ENCODE data around the gene STX1B.
"Not testable (repeated sequence)": the region's sequence is repeated elsewhere in the genome, so short reads cannot be mapped to it uniquely, and the experiment has no call there.

The STX1B gene

GRCh38 chr16:30956601-30957455 is 53.6 kb downstream of the STX1B start:
- in situ Hi-C loops (cut with MboI; ENCODE audit: low sequenced_read_pairs), result loop anchor here (10.0 to 25.0 kb wide), 3 partner anchors 480 to 918 kb away; partner anchors contain the start of genes COX6A2, ZNF267 and ZNF843

DNA sequence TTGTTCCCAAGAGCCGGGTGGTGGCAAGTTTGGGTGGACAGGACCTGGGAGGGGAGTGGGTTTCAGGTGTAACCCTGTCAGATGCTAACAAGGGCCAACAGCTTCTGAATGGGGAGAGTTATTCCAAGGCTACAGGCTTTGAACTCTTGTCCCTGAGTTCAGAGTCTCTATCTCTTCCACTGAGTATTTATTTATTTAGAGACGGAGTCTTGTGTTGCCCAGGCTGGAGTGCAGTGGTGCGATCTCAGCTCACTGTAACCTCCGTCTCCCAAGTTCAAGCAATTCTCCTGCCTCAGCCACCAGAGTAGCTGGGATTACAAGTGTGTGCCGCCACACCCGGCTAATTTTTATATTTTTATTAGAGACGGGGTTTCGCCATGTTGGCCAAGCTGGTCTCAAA is 55.4 kb downstream of the STX1B start:
- in situ Hi-C loops (cut with MboI; ENCODE audit: low sequenced_read_pairs), result loop anchor here (10.0 to 25.0 kb wide), 3 partner anchors 482 to 920 kb away; partner anchors contain the start of genes COX6A2, ZNF267 and ZNF843

DNA sequence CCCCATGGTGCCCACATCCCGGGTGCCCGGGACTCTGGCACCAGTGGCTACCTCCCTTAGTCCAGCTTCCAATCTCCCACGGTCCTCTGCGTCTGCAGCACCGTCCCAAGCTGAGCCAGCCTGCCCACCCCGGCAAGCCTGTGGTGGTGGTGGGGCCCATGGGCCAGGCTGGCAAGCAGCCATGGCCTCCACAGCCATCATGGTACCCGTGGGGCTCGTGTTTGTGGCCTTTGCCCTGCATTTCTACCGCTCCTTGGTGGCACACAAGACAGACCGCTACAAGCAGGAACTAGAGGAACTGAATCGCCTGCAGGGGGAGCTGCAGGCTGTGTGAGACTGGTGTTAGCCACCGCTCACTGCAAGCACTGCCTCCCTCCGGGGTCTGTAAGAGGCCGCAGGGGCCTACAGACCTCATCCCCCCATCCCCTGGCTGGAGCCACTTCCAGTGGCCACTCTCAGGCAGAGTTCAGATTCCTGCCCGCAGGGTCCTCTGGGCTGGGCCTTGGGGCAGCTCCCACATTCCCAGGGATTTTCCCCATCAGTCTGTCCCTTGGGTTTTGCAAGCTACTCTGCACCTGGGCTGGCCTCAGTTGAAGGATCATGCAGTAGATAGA is 56.8 kb downstream of the STX1B start:
- in situ Hi-C loops (cut with MboI; ENCODE audit: low sequenced_read_pairs), result loop anchor here (10.0 to 25.0 kb wide), 3 partner anchors 484 to 921 kb away; partner anchors contain the start of genes COX6A2, ZNF267 and ZNF843

DNA sequence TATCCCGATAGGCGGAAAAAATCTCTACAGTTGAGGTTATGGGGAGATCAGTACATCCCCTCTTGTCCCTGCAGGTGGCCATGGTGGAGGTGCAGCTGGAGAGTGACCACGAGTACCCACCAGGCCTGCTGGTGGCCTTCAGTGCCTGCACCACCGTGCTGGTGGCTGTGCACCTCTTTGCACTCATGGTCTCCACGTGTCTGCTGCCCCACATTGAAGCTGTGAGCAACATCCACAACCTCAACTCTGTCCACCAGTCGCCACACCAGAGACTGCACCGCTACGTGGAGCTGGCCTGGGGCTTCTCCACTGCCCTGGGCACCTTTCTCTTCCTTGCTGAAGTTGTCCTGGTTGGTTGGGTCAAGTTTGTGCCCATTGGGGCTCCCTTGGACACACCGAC is 57.3 kb downstream of the STX1B start:
- in situ Hi-C loops (cut with MboI; ENCODE audit: low sequenced_read_pairs), result loop anchor here (10.0 to 25.0 kb wide), 3 partner anchors 484 to 922 kb away; partner anchors contain the start of genes COX6A2, ZNF267 and ZNF843

DNA sequence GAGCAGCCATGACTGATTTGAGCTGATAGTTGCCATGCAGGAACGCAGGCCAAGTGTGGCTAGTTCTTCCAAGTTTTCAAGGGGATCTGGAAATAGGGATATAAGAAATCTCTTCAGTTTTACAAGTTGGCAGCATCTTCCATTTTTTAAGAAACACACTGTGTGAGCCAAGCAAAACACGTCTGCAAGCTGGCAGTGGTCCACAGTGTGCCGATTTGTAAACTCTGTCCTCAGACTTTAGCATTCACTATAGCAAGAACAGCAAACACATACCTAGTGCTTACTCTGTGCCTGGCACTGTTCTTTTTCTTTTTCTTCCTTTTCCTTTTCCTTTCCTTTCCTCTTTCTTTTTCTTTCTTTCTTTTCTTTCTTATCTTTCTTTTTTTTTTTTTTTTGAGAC is 58.7 kb downstream of the STX1B start:
- in situ Hi-C loops (cut with MboI; ENCODE audit: low sequenced_read_pairs), result loop anchor here (10.0 to 25.0 kb wide), 3 partner anchors 486 to 923 kb away; partner anchors contain the start of genes COX6A2, ZNF267 and ZNF843

GRCh38 chr16:30951193-30951592 is 59.2 kb downstream of the STX1B start:
- in situ Hi-C loops (cut with MboI; ENCODE audit: low sequenced_read_pairs), result loop anchor here (10.0 to 25.0 kb wide), 3 partner anchors 486 to 924 kb away; partner anchors contain the start of genes COX6A2, ZNF267 and ZNF843

DNA sequence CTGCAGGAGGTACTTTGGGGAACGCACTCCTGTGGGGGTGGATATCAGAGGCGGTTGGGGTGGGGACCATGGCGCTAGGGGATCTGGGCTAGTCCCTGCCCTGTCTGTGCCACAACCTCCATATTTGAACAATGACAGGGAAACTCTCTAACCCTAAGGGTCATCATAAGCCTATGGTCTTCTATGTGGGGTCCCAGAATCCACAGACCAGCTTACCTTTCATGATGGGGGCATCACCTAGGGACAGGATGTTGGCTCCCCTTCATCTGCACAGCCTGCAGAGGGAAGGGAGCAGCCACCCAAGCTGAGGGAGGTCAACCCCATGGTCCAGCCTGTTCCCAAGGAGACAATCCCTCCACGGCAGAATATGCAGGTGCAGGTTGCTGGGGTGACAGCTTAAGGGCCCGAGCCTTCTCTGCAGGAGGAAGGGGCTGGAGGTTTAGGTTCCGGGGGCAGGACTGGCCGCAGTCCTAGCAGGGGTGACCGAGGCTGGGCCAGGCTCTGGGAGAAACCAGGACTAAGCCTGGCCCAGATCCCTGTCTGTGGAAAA is 59.8 kb downstream of the STX1B start:
- in situ Hi-C loops (cut with MboI; ENCODE audit: low sequenced_read_pairs), result loop anchor here (10.0 to 25.0 kb wide), 3 partner anchors 487 to 924 kb away; partner anchors contain the start of genes COX6A2, ZNF267 and ZNF843

- in situ Hi-C loops (cut with MboI; ENCODE audit: low sequenced_read_pairs), result loop anchor here (10.0 to 25.0 kb wide), 3 partner anchors 487 to 925 kb away; partner anchors contain the start of genes COX6A2, ZNF267 and ZNF843
Observed at GRCh38 chr16:30949650-30950515, 60.6 kb downstream of the STX1B start.

- in situ Hi-C loops (cut with MboI; ENCODE audit: low sequenced_read_pairs), result no loop called here
Observed at GRCh38 chr16:30948667-30949649, 61.5 kb downstream of the STX1B start, which contains the start of gene ORAI3. Gene ORAI3 (plus strand): TSS chr16:30949068. CDS start chr16:30949290, 222 bp downstream.

DNA sequence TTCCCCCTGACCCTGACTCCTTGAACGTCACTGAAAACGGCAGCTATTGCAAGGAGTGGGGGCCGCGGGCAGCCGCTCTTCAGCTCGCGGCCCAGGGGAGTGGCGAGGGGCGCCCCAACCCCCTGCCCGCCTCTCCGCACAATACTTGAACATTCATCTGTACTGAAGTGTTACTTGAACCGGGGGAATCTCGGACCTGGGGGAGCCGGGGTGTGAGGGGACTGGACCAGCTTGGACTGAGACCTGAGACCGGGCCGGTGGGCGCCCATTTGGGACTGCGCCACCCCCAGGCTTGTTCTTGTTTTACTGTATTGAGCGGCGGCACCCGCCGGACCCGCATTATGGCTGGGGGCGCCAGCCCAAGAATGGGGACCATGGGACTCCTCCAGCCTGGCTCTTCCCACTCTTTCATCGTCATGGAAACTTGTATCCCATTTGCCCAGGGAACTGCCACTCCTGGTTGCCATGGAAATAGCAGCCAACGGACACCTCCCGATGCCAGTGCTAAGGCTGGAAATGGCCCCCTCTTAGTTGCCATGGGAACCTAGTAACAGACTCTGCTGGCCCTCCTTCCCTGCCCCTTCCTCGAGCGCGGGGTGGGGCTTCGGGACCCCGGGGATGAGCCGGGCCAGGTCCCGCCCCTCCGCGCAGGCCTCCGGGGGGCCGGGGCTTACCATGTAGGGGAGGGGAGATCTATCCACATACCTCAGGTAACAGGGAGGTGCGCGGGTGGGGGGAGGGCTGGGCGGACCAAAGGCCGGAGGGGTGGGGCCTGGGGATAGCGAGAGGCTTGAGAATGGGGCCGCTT is 62.4 kb downstream of the STX1B start:
- in situ Hi-C loops (cut with MboI; ENCODE audit: low sequenced_read_pairs), result no loop called here

- in situ Hi-C loops (cut with MboI; ENCODE audit: low sequenced_read_pairs), result no loop called here
Observed at GRCh38 chr16:30947541-30947858, 62.9 kb downstream of the STX1B start.

DNA sequence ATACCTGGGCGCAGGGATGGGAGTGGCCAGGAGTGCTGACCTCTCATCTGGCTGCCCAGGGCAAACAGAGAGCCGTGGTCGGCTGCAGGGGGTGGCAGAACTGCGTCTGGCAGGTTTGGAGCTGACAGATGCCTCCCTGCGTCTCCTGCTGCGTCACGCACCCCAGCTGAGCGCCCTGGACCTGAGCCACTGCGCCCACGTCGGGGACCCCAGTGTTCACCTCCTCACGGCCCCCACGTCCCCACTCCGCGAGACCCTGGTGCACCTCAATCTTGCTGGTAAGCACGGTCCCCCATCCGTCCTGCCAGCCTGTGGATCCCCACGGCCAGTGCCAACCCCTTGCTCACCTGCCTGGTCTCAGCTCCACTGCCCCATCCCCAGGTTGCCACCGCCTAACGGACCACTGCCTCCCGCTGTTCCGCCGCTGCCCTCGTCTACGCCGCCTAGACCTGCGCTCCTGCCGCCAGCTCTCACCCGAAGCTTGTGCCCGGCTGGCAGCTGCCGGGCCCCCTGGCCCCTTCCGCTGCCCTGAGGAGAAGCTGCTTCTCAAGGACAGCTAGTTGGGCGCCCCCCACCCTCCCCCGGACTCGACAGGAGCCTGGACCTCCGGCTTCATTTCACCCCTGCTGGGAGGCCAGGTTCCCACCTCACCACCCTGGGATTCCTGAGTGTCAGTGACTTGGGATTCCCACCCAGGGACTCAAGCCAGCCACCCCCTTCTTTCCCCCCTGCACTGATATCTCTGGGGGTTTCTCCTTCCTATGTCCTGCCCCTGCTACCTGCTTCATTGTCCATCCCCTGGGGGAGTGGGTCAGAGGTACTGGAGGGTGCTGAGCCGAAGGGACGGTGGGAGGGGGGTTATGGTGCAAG is 63.5 kb downstream of the STX1B start:
- in situ Hi-C loops (cut with MboI; ENCODE audit: low sequenced_read_pairs), result no loop called here

- in situ Hi-C loops (cut with MboI; ENCODE audit: low sequenced_read_pairs), result no loop called here
Observed at GRCh38 chr16:30944352-30944751, 66.1 kb downstream of the STX1B start.

DNA sequence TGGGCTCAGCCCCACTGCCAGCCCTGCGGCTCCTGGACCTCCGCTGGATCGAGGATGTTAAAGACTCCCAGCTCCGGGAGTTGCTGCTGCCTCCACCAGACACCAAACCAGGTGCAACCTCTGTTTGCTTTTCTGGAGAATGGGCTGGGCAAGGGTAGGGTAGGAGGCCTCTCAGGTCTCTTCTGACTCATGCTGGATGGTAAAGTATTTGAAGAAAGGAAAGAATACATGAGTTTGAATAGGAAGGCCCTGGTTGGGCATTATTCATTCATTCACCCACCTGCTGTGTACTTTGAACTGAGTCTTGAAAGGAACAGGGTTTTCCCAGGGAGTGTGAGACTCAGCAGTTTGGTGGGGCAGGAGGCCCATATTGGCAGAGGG is 68.0 kb downstream of the STX1B start:
- in situ Hi-C loops (cut with MboI; ENCODE audit: low sequenced_read_pairs), result no loop called here

- in situ Hi-C loops (cut with MboI; ENCODE audit: low sequenced_read_pairs), result no loop called here
Observed at GRCh38 chr16:30941600-30942425, 68.6 kb downstream of the STX1B start.

- in situ Hi-C loops (cut with MboI; ENCODE audit: low sequenced_read_pairs), result not testable (repeated sequence)
Observed at GRCh38 chr16:30939571-30939970, 70.9 kb downstream of the STX1B start.
